Astrocyte (in vitro differentiated cells and primary cell): ENCODE results near the gene DISC1.

Experiments used
- CTCF ChIP-seq: IDR thresholded peaks from 2 replicates; pipeline ENCODE4 v1.5.1; 2011; ENCODE audit warnings: low read depth, mild to moderate bottlenecking, inconsistent platforms, low read length, moderate library complexity; ENCODE audit not compliant: insufficient read depth
- EZH2 ChIP-seq: IDR thresholded peaks from 2 replicates; pipeline ENCODE4 v1.6.1; 2012; ENCODE audit warnings: mild to moderate bottlenecking, low read length, inconsistent platforms; ENCODE audit not compliant: insufficient read depth

- TF ChIP-seq CTCF (no peak), EZH2 (no peak)
Observed at GRCh38 chr1:231817801-231818200, 191.2 kb downstream of the DISC1 start.
